Measurements from ENCODE around the gene CMSS1.

Gene CMSS1

DNA sequence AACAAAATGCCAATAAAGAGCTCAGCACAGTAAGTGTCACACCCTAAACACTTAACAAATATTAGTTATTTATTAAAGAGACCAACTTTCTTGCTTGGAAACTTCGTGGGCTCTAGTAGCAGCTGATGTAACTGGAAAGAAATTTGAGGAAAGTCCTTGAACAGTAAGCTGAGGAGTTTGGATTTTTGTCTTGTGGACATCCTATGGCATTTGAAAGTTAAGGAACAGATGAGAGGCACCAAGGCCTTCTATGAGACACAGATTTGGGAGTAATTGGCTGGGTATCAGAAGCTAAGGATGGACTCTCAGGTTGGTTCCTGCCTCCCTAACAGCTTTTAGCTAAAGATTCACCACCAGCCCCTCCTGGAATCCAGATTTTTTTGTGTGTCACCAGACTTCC lies 356.3 kb downstream of the CMSS1 start:
- DNase-seq (ENCODE audit: low read depth) = no peak
- no peak overlapping the region for H3K4me3 ChIP-seq (ENCODE audit: control insufficient read depth, low read depth, low read length)
- TF ChIP-seq CTCF (conservative IDR thresholded peaks at IDR 0.05; ENCODE audit: control insufficient read depth, insufficient read depth, low read depth, low read length) = no peak

GRCh38 chr3:100175637-100176280 lies 358.1 kb downstream of the CMSS1 start:
- no peak overlapping the region for H3K4me3 ChIP-seq (ENCODE audit: control insufficient read depth, low read depth, low read length)
- DNase-seq (ENCODE audit: low read depth) = no peak
- TF ChIP-seq CTCF (conservative IDR thresholded peaks at IDR 0.05; ENCODE audit: control insufficient read depth, insufficient read depth, low read depth, low read length) = no peak

DNA sequence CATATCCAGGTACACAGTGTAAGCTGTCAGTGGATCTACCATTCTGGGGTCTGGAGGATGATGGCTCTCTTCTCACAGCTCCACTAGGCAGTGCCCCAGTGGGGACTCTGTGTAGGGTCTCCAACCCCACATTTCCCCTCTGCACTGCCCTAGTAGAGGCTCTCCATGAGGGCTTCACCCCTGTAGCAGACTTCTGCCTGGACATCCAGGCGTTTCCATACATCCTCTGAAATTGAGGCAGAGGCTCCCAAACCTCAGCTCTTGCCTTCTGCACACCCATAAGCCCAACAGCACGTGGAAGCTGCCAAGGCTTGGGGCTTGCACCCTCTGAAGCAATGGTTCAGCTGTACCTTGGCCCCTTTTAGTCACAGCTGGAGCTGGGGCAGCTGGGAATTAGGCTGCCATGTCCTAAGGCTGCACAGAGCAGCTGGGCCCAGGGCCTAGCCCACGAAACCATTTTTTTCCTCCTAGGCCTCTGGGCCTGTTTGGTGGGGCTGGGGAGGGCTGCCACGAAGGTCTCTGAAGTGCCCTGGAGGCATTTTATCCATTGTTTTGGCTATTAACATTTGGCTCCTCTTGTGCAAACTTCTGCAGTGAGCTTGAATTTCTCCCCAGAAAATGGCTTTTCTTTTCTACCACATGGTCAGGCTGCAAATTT lies 362.2 kb downstream of the CMSS1 start:
- TF ChIP-seq CTCF (conservative IDR thresholded peaks at IDR 0.05; ENCODE audit: control insufficient read depth, insufficient read depth, low read depth, low read length) = no peak
- no peak overlapping the region for H3K4me3 ChIP-seq (ENCODE audit: control insufficient read depth, low read depth, low read length)
- no peak for DNase-seq (ENCODE audit: low read depth)

GRCh38 chr3:100183608-100184125 lies 366.0 kb downstream of the CMSS1 start:
- H3K4me3 ChIP-seq (ENCODE audit: control insufficient read depth, low read depth, low read length) = no peak overlapping the region
- no peak for DNase-seq (ENCODE audit: low read depth)
- TF ChIP-seq CTCF (conservative IDR thresholded peaks at IDR 0.05; ENCODE audit: control insufficient read depth, insufficient read depth, low read depth, low read length) = no peak

- TF ChIP-seq CTCF (conservative IDR thresholded peaks at IDR 0.05; ENCODE audit: control insufficient read depth, insufficient read depth, low read depth, low read length) = no peak
- peak; percentile 62 for DNase-seq (ENCODE audit: low read depth)
Observed at GRCh38 chr3:100184948-100185570, 367.4 kb downstream of the CMSS1 start.

GRCh38 chr3:100185847-100186246 lies 368.2 kb downstream of the CMSS1 start:
- no peak for TF ChIP-seq CTCF (conservative IDR thresholded peaks at IDR 0.05; ENCODE audit: control insufficient read depth, insufficient read depth, low read depth, low read length)
- DNase-seq (ENCODE audit: low read depth) = peak; percentile 12
- H3K4me3 ChIP-seq (ENCODE audit: control insufficient read depth, low read depth, low read length) = no peak overlapping the region

More at GRCh38 chr3:100184948-100185570, 367.4 kb downstream of the CMSS1 start:
- no peak overlapping the region for H3K4me3 ChIP-seq (ENCODE audit: control insufficient read depth, low read depth, low read length)
